ENCODE data around the gene ATG101. TPM values are rescaled to one million over a fixed set of nuclear protein-coding genes. Genes with fewer than 3 reads are reported as not detected.
A peak's percentile ranks its signal among the peaks of the same experiment; 100 is the strongest.

ATG101 gene
- 70.2 and 92.9 TPM in 2 replicates for total RNA-seq

- DNase-seq (ENCODE audit: low read depth, low spot score) = peak; percentile 84
Measured at GRCh38 chr12:52069327-52070184, at the start of gene ATG101. ATG101 (plus strand) TSS chr12:52069978; CDS start chr12:52073651, 3,673 bp downstream.

- no peak for DNase-seq (ENCODE audit: low read depth, low spot score)
Measured at GRCh38 chr12:52020539-52021336, 49.0 kb upstream of the ATG101 start.

GRCh38 chr12:52022841-52023181 lies 47.0 kb upstream of the ATG101 start:
- no peak for DNase-seq (ENCODE audit: low read depth, low spot score)

GRCh38 chr12:52023182-52023975 lies 46.4 kb upstream of the ATG101 start:
- DNase-seq (ENCODE audit: low read depth, low spot score) = no peak

GRCh38 chr12:52023976-52024688 lies 45.6 kb upstream of the ATG101 start:
- DNase-seq (ENCODE audit: low read depth, low spot score) = no peak

- DNase-seq (ENCODE audit: low read depth, low spot score) = no peak
Measured at GRCh38 chr12:52024845-52025230, 44.9 kb upstream of the ATG101 start.

- DNase-seq (ENCODE audit: low read depth, low spot score) = no peak
Measured at GRCh38 chr12:52026263-52026662, 43.5 kb upstream of the ATG101 start.

- DNase-seq (ENCODE audit: low read depth, low spot score) = no peak
Measured at GRCh38 chr12:52027085-52027843, 42.5 kb upstream of the ATG101 start.

GRCh38 chr12:52029685-52030084 lies 40.1 kb upstream of the ATG101 start:
- DNase-seq (ENCODE audit: low read depth, low spot score) = no peak

- DNase-seq (ENCODE audit: low read depth, low spot score) = no peak
Measured at GRCh38 chr12:52032446-52032803, 37.4 kb upstream of the ATG101 start.

- peak; percentile 94 for DNase-seq (ENCODE audit: low read depth, low spot score)
Measured at GRCh38 chr12:52032804-52033445, 36.9 kb upstream of the ATG101 start.

- no peak for DNase-seq (ENCODE audit: low read depth, low spot score)
Measured at GRCh38 chr12:52033446-52034140, 36.2 kb upstream of the ATG101 start.

- no peak for DNase-seq (ENCODE audit: low read depth, low spot score)
Measured at GRCh38 chr12:52035190-52035589, 34.6 kb upstream of the ATG101 start.

- no peak for DNase-seq (ENCODE audit: low read depth, low spot score)
Measured at GRCh38 chr12:52035926-52036325, 33.9 kb upstream of the ATG101 start.

- no peak for DNase-seq (ENCODE audit: low read depth, low spot score)
Measured at GRCh38 chr12:52036587-52037171, 33.1 kb upstream of the ATG101 start.

- DNase-seq (ENCODE audit: low read depth, low spot score) = no peak
Measured at GRCh38 chr12:52037248-52037861, 32.4 kb upstream of the ATG101 start.

- no peak for DNase-seq (ENCODE audit: low read depth, low spot score)
Measured at GRCh38 chr12:52038447-52038846, 31.3 kb upstream of the ATG101 start.

GRCh38 chr12:52041035-52041434 lies 28.7 kb upstream of the ATG101 start:
- DNase-seq (ENCODE audit: low read depth, low spot score) = no peak

Data from pulmonary artery endothelial cell (primary cell).